Neural cell (in vitro differentiated cells): ENCODE measurements around the gene KNTC1. TPM values are rescaled to one million over a fixed set of nuclear protein-coding genes. Genes with fewer than 3 reads are reported as not detected.

ENCODE experiments used
- H2AFZ ChIP-seq: fragments of 200-600, 300-800 bp; sonication (generic), shearing (Covaris generic); 2 replicates; pipeline ENCODE4 v1.6.0; 2014; ENCODE audit warnings: low read depth, mild to moderate bottlenecking, antibody characterized with exemption, low read length, moderate library complexity
- H3F3A ChIP-seq: fragments of 200-600 bp; shearing (Covaris generic); 2 replicates; pipeline ENCODE4 v1.6.1; 2016; ENCODE audit warnings: mild to moderate bottlenecking, moderate library complexity, mixed read lengths, antibody characterized with exemption, low read length; ENCODE audit not compliant: insufficient read depth, poor library complexity, severe bottlenecking
- H3K27ac ChIP-seq: fragments of 200-600, 300-800 bp; sonication (generic), shearing (Covaris generic); 2 replicates; pipeline ENCODE4 v1.5.1; 2014; ENCODE audit warnings: mild to moderate bottlenecking, low read length, moderate library complexity
- H3K27me3 ChIP-seq: fragments of 300-800, 200-600 bp; sonication (generic), shearing (Covaris generic); 2 replicates; pipeline ENCODE4 v1.6.0; 2014; ENCODE audit warnings: mild to moderate bottlenecking, low read depth, low read length, moderate library complexity; ENCODE audit not compliant: insufficient read depth
- H3K36me3 ChIP-seq: fragments of 300-800, 200-600 bp; sonication (generic), shearing (Covaris generic); 2 replicates; pipeline ENCODE4 v1.5.1; 2014; ENCODE audit warnings: mild to moderate bottlenecking, antibody characterized with exemption, low read length, moderate library complexity; ENCODE audit not compliant: insufficient read depth
- H3K4me2 ChIP-seq: fragments of 300-800, 200-600 bp; sonication (generic), shearing (Covaris generic); 2 replicates; pipeline ENCODE4 v1.6.0; 2014; ENCODE audit warnings: mild to moderate bottlenecking, low read length
- H3K4me3 ChIP-seq: fragments of 300-800, 200-600 bp; sonication (generic), shearing (Covaris generic); 2 replicates; pipeline ENCODE4 v1.5.1; 2014; ENCODE audit warnings: mild to moderate bottlenecking, low read length, moderate library complexity
- H3K79me2 ChIP-seq: fragments of 200-600 bp; shearing (Covaris generic); replicated peaks from 2 replicates; pipeline ENCODE4 v1.6.0; 2014; ENCODE audit warnings: mild to moderate bottlenecking, low read length, moderate library complexity; ENCODE audit not compliant: insufficient read depth
- H3K9ac ChIP-seq: fragments of 300-800, 200-600 bp; sonication (generic), shearing (Covaris generic); 2 replicates; pipeline ENCODE4 v1.6.1; 2016; ENCODE audit warnings: mild to moderate bottlenecking, low read length, mixed read lengths
- H3K9me2 ChIP-seq: fragments of 200-600 bp; shearing (Covaris generic); 2 replicates; pipeline ENCODE4 v1.6.1; 2016; ENCODE audit warnings: mild to moderate bottlenecking, low read length, mixed read lengths; ENCODE audit not compliant: insufficient read depth
- H3K9me3 ChIP-seq: fragments of 200-600, 300-800 bp; sonication (generic), shearing (Covaris generic); 2 replicates; pipeline ENCODE4 v1.6.1; 2016; ENCODE audit warnings: mild to moderate bottlenecking, mixed run types, low read length, moderate library complexity, mixed read lengths
- H4K20me1 ChIP-seq: fragments of 200-600 bp; shearing (Covaris generic); 2 replicates; pipeline ENCODE4 v1.6.1; 2016; ENCODE audit warnings: mild to moderate bottlenecking, mixed run types; ENCODE audit not compliant: insufficient read depth
- CTCF ChIP-seq: fragments of 450-650 bp; IDR thresholded peaks from 2 replicates; pipeline ENCODE4 v1.5.1; 2014; ENCODE audit warnings: antibody characterized with exemption, mild to moderate bottlenecking, moderate library complexity; ENCODE audit not compliant: poor library complexity, severe bottlenecking
- EP300 ChIP-seq: fragments of 450-650 bp; conservative IDR thresholded peaks from 2 replicates; pipeline ENCODE4 v1.6.1; 2014; ENCODE audit warnings: antibody characterized with exemption, mild to moderate bottlenecking, moderate library complexity; ENCODE audit not compliant: poor library complexity, severe bottlenecking
- EZH2 ChIP-seq: fragments of 200-600, 300-800 bp; shearing (Covaris generic), sonication (generic); IDR thresholded peaks from 2 replicates; pipeline ENCODE4 v1.6.1; 2014; ENCODE audit warnings: antibody characterized with exemption, low read length, borderline replicate concordance, mild to moderate bottlenecking; ENCODE audit not compliant: insufficient read depth, poor library complexity, severe bottlenecking
- MXI1 ChIP-seq: fragments of 450-650 bp; conservative IDR thresholded peaks from 2 replicates; pipeline ENCODE4 v1.6.1; 2014; ENCODE audit warnings: antibody characterized with exemption, mild to moderate bottlenecking; ENCODE audit not compliant: poor library complexity, severe bottlenecking
- POLR2AphosphoS5 ChIP-seq: IDR thresholded peaks from 2 replicates; pipeline ENCODE4 v1.6.1; 2012
- RAD21 ChIP-seq: fragments of 450-650 bp; conservative IDR thresholded peaks from 2 replicates; pipeline ENCODE4 v1.6.1; 2014; ENCODE audit warnings: antibody characterized with exemption, mild to moderate bottlenecking, moderate library complexity
- SMC3 ChIP-seq: fragments of 450-650 bp; conservative IDR thresholded peaks from 2 replicates; pipeline ENCODE4 v1.6.1; 2014; ENCODE audit warnings: antibody characterized with exemption, mild to moderate bottlenecking, moderate library complexity; ENCODE audit not compliant: poor library complexity
- TAF1 ChIP-seq: IDR thresholded peaks from 2 replicates; pipeline ENCODE4 v1.6.1; 2012; ENCODE audit warnings: low read depth
- polyA plus RNA-seq: library from polyadenylated mRNA; depleted of rRNA; stranded (reverse); fragments of >200 nt; gene quantifications from 2 replicates; pipeline ENCODE4 v1.2.3, GENCODE V29; 2014
- TF ChIP-seq, protein P1 (sequence below): IDR thresholded peaks from 2 replicates; pipeline ENCODE4 v1.6.1; 2012; ENCODE audit warnings: borderline replicate concordance

Gene KNTC1
- polyA plus RNA-seq, 1 donor from 2014 or later = 16.2 TPM

DNA sequence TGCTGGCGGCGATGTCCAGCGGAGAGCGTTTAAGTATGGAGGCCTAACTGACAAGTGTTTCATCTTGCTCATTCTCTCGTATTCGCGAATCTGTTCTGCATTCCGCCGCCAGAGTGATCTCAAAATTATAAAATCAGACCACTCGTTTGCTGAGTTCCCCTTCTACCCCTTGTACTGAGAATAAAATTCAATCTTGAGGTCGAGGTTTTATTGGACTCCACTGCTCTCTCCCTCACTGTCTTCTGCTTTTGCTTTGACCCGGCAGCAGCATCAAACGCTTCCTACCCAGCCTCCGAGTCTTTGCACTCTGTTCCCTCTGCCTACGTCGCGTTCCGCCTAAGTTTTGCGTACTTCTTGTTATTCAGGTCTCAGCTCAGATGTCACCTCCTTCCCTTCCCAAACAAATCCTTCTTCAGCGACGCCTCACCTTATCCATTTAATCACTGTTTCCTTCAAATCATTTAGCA is 462 bp downstream of the KNTC1 start:
- peak overlapping the region; percentile 89 for H3K4me3 ChIP-seq
- peaks cover 57% of the 10 kb centered on the region for H3K79me2 ChIP-seq
- H3K4me2 ChIP-seq = peak overlapping the region; percentile 94
- peaks cover 6% of the 10 kb centered on the region for H4K20me1 ChIP-seq
- peak overlapping the region; percentile 59 for H3K9ac ChIP-seq
- H3F3A ChIP-seq = no peaks in the 10 kb centered on the region
- H3K27ac ChIP-seq = peak overlapping the region; percentile 61
- H3K9me3 ChIP-seq = no peaks in the 10 kb centered on the region
- peak overlapping the region; percentile 41 for H2AFZ ChIP-seq
- TF ChIP-seq, protein P1, sequence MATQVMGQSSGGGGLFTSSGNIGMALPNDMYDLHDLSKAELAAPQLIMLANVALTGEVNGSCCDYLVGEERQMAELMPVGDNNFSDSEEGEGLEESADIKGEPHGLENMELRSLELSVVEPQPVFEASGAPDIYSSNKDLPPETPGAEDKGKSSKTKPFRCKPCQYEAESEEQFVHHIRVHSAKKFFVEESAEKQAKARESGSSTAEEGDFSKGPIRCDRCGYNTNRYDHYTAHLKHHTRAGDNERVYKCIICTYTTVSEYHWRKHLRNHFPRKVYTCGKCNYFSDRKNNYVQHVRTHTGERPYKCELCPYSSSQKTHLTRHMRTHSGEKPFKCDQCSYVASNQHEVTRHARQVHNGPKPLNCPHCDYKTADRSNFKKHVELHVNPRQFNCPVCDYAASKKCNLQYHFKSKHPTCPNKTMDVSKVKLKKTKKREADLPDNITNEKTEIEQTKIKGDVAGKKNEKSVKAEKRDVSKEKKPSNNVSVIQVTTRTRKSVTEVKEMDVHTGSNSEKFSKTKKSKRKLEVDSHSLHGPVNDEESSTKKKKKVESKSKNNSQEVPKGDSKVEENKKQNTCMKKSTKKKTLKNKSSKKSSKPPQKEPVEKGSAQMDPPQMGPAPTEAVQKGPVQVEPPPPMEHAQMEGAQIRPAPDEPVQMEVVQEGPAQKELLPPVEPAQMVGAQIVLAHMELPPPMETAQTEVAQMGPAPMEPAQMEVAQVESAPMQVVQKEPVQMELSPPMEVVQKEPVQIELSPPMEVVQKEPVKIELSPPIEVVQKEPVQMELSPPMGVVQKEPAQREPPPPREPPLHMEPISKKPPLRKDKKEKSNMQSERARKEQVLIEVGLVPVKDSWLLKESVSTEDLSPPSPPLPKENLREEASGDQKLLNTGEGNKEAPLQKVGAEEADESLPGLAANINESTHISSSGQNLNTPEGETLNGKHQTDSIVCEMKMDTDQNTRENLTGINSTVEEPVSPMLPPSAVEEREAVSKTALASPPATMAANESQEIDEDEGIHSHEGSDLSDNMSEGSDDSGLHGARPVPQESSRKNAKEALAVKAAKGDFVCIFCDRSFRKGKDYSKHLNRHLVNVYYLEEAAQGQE = no peak
- TF ChIP-seq CTCF (no peak), RAD21 (no peak), TAF1 (no peak), EP300 (no peak), EZH2 (no peak), SMC3 (no peak), MXI1 (no peak), POLR2AphosphoS5 (no peak)
- no peaks in the 10 kb centered on the region for H3K36me3 ChIP-seq
- H3K9me2 ChIP-seq = no peaks in the 10 kb centered on the region
- H3K27me3 ChIP-seq = no peaks in the 10 kb centered on the region

- H3K27me3 ChIP-seq = no peaks in the 10 kb centered on the region
- H3K27ac ChIP-seq = no peak overlapping the region
- H4K20me1 ChIP-seq = no peaks in the 10 kb centered on the region
- H3F3A ChIP-seq = no peaks in the 10 kb centered on the region
- no peak overlapping the region for H3K9ac ChIP-seq
- H2AFZ ChIP-seq = no peak overlapping the region
- H3K4me3 ChIP-seq = peak overlapping the region; percentile 89
- no peaks in the 10 kb centered on the region for H3K9me2 ChIP-seq
- TF ChIP-seq TAF1 (no peak), SMC3 (no peak), CTCF (no peak), POLR2AphosphoS5 (no peak), MXI1 (no peak), EP300 (no peak), EZH2 (no peak), RAD21 (no peak)
- TF ChIP-seq, protein P1 = no peak
- H3K79me2 ChIP-seq = peaks cover 46% of the 10 kb centered on the region
- no peaks in the 10 kb centered on the region for H3K9me3 ChIP-seq
- H3K36me3 ChIP-seq = no peaks in the 10 kb centered on the region
- no peak overlapping the region for H3K4me2 ChIP-seq
Measured at GRCh38 chr12:122528582-122528981, 1.5 kb downstream of the KNTC1 start.
